Fibroblast of skin of right quadriceps (primary cell): ENCODE results near the gene CLTCL1.
"Not testable (repeated sequence)": the region's sequence is repeated elsewhere in the genome, so short reads cannot be mapped to it uniquely, and the experiment has no call there.

Experiments used
- DNase-seq: peaks from one replicate; pipeline ENCODE4 v3.0.0-alpha.2; 2013

The CLTCL1 gene

DNA sequence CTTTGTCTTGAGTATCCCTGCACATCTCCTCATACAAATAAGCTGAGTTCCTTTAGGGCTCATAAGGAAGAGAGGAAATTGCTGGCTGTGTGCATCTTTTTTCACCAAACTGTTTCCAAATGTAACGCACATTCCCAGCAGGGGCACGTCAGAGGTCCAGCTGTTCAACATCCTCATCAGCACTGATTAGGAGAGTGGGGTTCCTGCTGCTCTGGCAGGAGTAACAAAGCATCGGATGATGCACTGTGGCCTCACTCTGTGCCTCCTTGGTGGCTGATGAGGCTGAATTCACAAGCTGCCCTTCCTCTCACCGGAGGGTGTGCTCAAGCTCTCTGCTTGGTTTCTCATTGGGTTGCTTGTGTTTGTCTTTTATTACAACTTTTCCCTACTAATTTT, 77.4 kb downstream of the CLTCL1 start:
- DNase-seq, result peak; percentile 29

DNA sequence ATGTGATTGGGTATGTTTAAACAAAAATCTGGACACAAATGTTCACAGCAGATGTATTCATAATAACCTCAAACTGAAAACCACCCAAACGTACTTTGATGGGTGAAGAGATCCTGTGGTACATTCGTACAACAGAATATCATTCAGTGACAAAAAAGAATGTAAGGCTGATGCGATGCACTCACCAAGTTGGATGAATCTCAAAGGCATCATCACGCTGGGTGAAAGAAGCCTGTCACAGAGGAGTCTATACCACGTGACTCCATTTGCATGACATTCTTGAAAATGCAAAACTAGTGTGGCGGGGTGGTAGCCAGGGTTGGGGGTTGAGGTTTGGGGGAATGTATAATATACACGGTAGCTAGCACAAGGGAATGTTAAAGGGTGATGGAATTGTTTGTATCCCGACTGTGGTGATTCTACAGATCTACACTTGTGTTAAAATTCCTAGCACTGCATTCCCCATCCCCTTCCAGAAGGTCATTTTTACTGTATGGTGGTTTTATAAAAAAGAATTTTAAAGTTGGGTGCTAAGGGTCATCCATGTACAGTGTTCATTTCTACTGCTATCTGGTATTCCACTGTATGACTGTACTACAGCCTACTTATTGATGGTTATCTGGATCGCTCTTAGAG, 78.0 kb downstream of the CLTCL1 start:
- no peak for DNase-seq

DNA sequence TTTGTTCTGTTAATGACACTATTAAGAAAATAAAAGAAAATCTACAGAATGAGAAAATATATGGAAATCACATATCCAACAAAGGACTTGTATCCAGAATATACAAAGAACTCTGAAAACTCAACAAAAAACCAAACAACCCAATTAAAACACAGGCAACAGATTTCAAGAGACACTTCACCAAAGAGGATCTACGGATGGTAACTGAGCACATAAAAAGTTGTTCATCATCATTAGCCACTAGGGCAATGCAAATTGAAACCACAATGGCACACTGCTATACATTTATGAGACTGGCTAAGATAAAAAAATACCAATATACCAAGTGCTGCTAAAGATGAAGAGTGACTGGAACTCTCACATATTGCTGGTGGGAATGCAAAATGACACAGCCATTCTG, 78.5 kb downstream of the CLTCL1 start:
- DNase-seq, result no peak

DNA sequence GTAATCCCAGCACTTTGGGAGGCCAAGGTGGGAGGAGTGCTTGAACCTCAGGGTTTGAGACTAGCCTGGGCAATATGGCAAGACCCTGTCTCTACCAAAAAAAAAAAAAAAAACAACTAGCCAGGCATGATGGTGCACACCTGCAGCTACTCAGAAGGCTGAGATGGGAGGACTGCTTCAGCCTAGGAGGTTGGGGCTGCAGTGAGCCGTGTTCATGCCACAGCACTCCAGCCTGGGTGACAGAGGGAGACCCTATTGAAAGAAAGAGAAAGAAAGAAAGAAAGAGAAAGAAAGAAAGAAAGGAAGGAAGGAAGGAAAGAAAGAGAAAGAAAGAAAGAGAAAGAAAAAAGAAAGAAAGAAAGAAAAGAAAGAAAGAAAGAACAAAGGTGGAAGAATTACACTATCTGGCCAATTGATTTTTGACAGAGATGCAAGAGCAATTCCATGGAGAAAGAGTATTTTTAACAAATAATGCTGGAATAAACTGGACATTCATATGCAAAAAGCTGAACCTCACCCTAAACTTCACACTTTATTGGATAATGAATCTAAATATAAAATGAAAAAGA, 79.1 kb downstream of the CLTCL1 start:
- no peak for DNase-seq

DNA sequence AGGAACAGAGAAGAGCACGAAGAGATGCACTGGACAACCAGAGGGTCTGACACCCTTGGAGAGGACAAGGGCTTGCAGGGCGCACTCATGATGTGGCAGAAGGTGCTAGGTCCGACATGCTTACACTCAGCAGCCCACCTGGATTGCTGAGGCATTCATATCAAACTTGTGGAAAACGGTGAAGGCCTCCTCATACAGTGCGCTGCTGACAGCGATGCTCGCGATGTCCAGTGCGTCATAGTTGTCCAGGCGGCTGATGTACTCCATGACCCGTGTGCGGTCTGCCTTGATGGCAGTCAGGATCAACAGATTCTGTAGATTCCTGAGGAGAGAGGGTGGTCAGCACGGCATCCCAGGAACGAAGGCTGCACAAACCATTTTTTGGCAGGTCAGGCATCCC, 81.3 kb downstream of the CLTCL1 start:
- DNase-seq, result no peak

DNA sequence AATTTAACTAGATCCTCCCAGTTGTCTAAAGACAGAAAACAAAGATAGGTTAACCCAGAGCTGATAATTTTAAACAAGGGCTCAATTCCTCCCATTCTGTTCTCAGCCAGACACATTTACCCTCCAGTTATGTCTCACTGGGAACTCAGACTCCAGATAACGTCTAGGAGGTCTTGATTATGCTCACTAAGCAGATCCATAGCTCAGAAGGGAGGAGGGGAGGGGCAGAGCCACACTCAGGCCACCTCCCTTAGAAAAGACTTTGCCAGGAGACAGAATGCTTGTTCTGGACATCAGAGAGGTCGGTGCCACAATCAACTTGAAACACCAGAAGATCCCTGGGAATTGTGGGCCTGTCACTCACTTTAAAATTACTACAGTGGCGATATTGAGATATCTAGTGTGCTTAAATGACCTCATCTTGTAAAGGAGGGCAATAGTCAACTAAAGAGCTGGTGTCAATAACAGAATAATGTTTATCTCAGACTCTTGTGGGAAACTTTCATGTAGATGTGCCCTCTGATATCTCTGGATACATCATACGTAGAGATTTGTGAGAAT, 83.2 kb downstream of the CLTCL1 start:
- DNase-seq, result no peak

DNA sequence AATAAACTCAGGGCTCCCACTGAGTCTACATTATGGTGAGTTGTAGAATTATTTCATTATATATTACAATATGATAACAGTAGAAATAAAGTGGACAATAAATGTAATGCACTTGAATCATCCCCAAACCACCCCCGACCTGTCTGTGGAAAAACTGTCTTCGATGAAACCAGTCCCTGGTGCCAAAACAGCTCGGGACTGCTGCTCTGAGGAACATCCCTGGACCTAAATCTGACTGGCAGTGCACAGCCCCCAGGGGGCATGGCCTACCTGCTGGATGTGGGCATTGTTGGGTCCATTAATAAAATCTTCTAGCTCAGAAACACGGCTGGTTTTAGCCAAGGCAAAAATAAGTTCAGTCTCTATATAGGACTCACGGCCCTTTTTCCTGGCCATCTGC, 83.6 kb downstream of the CLTCL1 start:
- no peak for DNase-seq

DNA sequence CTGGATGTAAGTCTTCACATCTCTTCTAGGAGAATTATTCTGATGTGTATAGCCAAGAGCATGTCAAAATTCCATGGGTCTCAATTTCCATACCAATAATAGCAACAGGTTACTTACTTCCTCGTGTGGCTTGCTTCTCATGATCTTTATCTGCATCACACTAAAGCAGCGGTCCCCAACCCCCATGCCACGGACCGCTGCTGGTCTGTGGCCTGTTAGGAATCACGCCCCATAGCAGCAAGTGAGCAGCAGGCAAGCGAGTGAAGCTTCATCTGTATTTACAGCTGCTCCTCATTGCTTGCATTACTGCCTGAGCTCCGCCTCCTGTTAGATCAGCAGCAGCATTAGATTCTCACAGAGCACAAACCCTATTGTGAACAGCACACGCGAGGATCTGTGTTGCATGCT, 84.1 kb downstream of the CLTCL1 start:
- no peak for DNase-seq

DNA sequence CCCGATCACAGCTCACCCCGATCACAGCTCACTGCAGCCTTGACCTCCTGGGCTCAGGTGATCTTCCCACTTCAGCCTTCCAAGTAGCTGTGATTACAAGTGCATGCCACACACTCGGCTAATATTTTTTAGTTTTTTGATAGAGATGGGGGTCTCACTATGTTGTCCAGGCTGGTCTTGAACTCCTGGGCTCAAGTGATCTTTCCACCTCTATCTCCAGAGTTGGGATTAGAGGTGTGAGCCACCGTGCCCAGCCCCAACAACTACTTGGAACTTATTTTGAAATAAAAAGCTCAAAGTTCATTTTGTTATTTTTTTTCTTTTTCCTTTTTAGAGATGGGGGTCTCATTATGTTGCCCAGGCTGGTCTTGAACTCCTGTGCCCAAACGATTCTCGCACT, 85.2 kb downstream of the CLTCL1 start:
- DNase-seq, result no peak

DNA sequence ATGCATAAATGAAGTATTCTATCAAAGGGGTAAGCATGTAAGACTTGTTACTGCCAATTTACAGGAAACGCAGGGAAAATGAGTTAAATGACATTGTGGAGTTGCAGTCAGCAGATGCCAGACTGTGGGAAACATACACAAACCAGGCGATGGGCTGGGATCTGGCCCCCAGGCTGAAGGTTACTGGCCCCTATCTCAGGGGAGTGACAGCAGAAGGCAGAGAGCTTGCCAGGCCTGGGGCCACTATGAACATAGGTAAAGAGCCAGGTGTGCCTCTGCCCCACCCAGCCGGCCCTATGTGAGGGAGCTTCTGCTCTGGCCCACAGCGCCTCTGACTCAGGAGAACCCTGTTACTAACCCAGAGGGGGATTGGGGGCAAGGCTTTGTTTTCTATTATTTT, 86.9 kb downstream of the CLTCL1 start:
- no peak for DNase-seq

DNA sequence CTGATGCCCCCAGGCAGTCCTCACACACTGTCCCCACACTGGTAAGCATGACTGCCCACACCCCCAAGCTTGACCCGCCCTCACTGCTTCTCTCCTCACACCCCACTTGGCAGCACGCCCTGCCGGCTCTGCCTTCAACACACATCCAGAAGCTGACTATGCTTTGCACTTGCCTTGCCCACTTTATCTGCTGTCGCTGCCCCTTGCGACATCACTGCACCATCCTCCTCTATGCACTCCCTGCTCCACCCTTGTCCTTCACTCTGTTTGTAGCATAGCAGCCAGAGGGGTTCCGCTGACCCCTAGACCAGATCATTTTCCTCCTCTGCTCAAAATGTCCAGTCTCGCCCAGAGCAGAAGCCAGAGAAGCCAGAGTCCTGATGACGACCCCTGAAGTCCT, 87.7 kb downstream of the CLTCL1 start:
- DNase-seq, result no peak

DNA sequence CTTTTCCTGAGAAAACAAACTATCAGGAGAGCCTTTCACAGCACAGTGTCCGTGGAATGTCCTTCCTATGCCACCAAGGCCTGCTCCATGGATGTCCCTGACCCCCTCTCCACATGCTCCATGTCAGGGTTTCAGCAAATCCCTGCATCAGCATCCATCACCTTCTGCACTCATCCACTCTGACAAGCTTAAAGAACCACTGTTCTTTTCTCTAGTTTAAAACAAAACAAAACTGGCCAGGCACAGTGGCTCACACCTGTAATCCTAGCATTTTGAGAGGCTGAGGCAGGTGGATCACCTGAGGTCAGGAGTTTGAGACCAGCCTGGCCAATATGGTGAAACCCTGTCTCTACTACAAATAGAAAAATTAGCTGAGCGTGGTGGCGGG, 88.7 kb downstream of the CLTCL1 start:
- not testable (repeated sequence) for DNase-seq

DNA sequence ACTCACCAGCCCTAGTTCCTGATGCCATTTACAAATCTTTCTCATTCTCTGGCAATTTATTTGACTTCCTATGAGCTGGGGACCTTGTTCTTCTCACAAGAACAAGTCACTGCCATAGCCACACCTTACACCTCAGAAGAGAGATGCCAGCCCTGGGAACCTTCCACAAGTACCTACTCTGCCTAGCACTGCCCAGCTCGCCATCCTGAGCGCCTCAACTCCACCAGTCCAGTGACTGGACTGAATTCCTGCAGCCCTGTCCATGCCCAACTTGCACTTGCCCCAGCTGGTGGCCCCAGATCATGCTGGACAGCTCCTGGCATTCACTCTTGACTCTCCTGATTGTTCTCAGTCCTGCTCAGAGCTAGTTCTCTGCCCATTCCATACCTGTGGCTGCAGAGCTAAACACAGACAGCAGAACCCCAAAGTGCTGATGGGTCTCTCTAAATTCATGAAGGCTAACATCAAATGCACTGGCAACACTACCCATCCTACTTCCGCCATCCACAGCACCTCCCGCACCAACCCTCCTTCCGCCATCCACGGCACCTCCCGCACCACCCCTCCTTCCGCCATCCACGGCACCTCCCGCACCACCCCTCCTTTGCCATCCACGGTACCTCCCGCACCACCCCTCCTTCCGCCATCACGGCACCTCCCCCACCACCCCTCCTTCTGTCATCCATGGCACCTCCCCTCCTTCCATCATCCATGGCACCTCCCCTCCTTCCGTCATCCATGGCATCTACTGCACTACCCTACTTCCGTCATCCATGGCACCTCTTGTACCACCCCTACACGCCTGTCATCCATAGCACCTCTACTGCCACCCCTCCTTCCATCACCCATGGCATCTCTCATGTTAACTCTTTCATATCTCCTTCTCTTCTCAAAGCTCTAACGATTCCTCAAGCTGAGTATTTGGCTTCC, 89.4 kb downstream of the CLTCL1 start:
- no peak for DNase-seq

DNA sequence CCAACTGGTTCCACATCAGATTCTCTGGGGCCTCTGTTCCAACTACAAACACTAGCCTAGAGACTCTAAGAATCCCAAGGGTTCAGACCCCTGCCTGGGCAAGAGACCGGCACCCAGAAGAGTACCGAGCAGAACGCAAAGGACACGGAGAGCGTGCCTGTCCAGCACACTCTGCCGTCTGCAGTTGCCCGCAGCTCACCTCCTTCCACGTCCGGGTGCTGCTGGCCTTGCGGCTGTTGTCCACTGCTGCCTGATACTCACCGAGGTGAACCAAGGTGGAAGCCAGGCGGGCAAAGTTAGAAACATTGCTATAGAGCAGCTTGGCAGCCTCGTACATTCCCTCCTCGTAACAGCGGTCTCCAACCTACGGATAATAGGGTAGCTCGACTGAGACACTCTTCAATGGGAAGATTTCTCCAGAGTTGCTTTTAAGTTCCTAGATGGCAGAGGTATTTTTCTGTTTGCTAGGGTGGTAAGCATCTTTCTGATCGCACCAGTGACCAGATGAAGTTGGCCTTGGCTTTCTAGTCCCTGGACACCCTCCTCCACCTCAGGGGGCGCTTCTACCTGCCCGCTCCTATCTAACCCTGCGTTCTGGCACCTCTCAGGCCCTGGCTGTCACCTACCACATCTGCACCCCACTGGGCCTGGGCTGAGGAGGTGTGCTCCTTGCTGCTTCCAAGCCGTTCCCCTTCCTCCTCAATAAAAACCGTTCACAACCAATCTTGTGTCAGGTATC, 90.2 kb downstream of the CLTCL1 start:
- DNase-seq, result no peak

DNA sequence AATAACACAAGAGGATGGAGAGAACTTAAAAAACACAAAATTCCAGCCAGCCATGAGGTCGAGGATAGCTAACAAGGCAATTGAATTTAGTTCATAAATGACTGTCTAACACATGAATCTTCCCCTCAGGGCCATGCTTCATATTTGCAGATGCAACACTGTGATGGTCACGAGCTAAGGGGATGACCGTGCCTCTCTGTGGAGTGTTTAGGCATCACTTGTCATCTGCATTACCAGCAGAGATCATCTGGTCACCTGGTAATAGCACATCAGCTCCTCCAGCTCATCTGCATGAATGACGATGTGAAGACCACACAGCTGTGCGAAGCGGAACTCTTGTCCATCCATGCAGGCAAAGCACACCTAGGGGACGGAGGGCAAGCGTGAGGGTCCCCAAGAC, 92.0 kb downstream of the CLTCL1 start:
- no peak for DNase-seq

DNA sequence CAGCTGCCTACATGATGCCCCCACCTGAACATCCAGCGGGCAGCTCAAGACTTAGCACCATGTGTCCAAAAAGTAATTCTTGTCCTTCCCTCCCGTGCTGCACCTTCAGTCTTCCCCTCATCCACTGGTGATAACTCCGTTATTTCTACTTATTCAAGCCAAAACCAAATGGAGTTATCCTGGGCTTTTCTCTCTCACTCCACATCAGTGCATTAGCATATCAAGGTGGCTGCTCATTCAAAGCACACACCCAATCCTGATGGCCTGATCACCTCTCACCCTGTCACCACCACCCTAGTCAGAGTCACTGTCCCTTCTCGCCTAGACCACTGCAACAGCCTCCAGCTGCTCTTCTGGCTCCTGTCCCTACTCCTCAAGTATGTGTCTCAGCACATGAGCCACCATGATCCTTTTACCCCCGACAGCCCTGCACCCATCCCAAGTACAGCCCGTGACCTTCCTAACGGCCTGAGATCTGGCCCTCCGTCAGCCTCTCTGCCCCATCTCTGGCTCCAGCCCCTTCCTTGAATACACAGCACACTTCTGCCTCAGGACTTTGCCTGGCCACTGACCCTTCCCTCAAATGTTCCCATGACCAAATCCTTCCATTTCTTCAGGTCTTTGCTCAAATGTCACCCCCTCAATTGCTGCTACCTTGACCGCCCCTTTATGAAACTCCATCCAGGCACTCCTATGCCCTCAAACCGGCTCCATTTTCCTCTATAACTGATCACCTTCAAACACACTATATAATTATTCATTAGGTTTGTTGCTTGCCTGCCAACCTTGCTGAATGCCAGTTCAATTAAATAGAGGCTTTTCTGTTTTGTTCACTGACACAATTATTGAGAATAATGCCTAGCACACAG, 93.3 kb downstream of the CLTCL1 start:
- no peak for DNase-seq

DNA sequence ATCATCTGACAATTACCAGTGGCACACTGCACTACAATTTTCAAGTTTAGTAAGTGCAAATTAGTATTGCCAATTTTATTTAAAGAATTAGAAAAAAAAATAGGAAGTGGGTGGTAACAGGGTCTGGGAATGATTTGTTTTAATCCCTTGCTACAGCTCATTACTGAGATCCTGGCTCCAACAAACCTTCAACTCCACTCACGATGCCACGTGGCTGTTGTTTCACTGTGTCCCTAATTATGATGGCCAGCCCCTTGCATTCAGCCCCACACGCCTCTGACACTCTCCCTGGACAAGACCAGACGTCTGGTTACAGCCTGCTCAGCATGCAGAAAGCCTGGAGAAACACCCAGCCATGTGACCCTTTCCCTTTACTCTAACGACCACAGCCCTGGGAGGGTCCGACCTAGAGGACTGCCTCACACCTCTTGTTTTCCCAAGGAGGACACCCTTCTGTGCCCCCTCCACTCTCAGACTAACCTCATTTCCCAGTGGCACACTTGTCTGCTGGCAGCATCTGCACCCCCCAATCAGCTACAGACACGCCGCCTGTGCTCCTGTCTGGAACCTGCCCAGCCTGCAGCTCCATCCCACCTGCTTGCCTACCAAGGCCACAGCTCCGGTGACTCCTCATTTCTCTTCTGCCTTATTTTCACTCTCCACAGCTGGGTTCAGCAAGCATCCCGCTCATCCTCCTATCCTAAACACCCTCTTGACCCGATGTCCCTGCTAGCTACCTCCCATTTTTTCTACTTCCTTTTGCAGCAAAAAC, 94.5 kb downstream of the CLTCL1 start:
- no peak for DNase-seq

DNA sequence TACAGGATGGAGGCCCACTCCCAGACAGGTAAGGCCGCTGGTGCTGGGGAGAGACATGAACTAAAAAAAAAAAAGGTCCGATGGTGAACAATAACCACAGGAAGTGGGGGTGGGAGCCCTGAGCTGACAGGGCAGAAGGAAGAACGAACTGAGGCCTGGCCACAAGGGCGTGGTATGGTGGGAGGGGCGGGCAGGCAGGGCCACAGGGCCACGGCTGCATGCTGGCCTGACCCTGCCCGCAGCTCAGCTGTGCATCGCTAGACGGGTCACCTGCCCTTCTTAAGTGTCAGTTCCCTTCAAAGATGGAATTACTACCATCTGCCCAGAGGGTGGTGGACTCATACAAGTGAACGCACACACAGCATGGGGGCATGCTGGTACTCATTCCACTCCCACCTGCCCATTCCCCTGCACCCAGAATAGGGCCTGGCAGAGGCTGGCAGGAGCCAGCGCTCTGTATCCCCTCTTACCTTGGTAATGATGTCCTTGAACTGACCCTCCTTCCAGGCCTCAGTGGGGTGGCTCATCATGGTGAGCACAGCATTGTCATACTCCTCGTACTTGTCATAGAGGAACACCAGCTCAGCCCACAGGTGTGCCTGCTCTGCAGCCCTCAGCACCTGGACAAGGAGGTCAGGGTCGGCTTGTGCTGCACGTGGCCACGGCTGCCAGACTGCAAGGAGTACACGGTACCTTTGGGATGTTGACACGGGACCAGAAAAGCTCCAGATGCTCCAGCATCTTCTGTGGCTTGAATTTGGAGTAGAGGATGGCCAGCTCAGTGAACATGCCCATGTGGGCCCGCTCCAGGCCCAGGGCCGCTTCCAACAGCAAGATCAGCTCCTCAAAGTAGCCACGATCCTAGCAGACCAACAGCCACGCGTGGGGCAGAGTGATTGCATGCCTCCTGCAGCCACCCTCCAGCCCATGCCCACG, 95.5 kb downstream of the CLTCL1 start:
- no peak for DNase-seq

DNA sequence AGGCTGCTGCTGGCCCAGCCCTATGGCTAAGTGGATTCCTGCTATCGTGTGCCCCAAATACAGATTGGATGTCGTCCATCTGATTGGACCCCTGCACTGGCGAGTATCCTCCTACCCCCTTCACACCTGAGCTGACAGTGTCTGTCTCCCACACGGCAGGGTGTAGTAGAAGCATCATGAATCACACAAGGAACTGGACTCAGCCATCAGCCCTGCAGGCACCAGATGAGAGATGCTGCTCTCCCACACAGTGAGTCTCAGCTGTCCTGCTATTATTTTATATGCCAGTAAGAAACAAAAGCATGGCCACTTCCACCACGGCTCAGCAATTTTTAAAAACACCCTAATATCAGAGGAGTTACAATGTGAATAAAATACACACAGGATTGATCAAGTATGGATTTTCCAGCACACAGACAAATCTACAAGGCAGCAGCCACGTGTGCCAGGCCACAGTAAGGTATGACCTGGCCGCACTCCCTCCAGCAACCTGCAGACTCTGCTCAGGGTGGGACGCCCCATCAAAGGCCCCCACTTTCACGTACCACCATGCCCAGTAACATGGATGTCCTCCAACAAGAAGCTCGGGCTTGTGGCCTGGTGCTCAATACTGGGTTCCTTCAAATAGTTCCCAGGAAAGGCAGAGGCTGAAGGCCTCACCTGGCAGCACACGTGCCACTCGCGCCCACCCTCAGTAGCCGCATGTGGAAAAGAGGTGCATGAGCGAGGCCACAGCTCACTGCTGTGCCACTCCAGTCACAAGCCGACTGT, 96.6 kb downstream of the CLTCL1 start:
- DNase-seq, result no peak
